Kidney epithelial cell (primary cell): ENCODE results near the gene RCC2. TPM values are rescaled to one million over a fixed set of nuclear protein-coding genes. Genes with fewer than 3 reads are reported as not detected.
"Not testable (repeated sequence)": the region's sequence is repeated elsewhere in the genome, so short reads cannot be mapped to it uniquely, and the experiment has no call there.

ENCODE experiments used
- DNase-seq: peaks from one replicate; pipeline ENCODE4 v3.0.0-alpha.2; 2010; ENCODE audit warnings: low read depth
- H3K27me3 ChIP-seq: 2 replicates; pipeline ENCODE4 v1.6.0; 2011; ENCODE audit warnings: low read length; ENCODE audit not compliant: control insufficient read depth, insufficient read depth
- H3K36me3 ChIP-seq: 2 replicates; pipeline ENCODE4 v1.5.1; 2011; ENCODE audit warnings: low read length; ENCODE audit not compliant: control insufficient read depth, insufficient read depth
- H3K4me3 ChIP-seq: 2 replicates; pipeline ENCODE4 v1.5.1; 2011; ENCODE audit warnings: low read depth, mild to moderate bottlenecking, control low read depth, low read length
- CTCF ChIP-seq: IDR thresholded peaks from 2 replicates; pipeline ENCODE4 v1.5.1; 2011; ENCODE audit warnings: mild to moderate bottlenecking, moderate library complexity, low read length, control low read depth, inconsistent platforms; ENCODE audit not compliant: insufficient read depth, poor library complexity, severe bottlenecking
- total RNA-seq: library from RNA; depleted of rRNA; stranded (reverse); fragments of >200 nt; gene quantifications from 2 replicates; pipeline ENCODE4 v1.2.3, GENCODE V29; 2015

Gene RCC2
- total RNA-seq, 1 donor from 2014 or later: 80.8 TPM

- no peak for TF ChIP-seq CTCF
- H3K4me3 ChIP-seq: no peak overlapping the region
- H3K27me3 ChIP-seq: no peaks in the 10 kb centered on the region
- no peak for DNase-seq
- no peaks in the 10 kb centered on the region for H3K36me3 ChIP-seq
Observed at GRCh38 chr1:17472814-17473213, 33.3 kb upstream of the RCC2 start.

- Histone ChIP-seq H3K36me3 (no peaks in the 10 kb centered on the region), H3K4me3 (no peak overlapping the region), H3K27me3 (no peaks in the 10 kb centered on the region)
- TF ChIP-seq CTCF: no peak
- DNase-seq: no peak
Observed at GRCh38 chr1:17471393-17471792, 31.9 kb upstream of the RCC2 start.

GRCh38 chr1:17470021-17470799, 30.7 kb upstream of the RCC2 start:
- TF ChIP-seq CTCF: no peak
- no peak for DNase-seq
- no peaks in the 10 kb centered on the region for H3K36me3 ChIP-seq
- H3K4me3 ChIP-seq: no peak overlapping the region
- no peaks in the 10 kb centered on the region for H3K27me3 ChIP-seq

- DNase-seq, H3K27me3 ChIP-seq, H3K36me3 ChIP-seq, H3K4me3 ChIP-seq: not testable (repeated sequence)
Observed at GRCh38 chr1:17468357-17469265, 29.1 kb upstream of the RCC2 start.

- no peak for DNase-seq
- no peak overlapping the region for H3K4me3 ChIP-seq
- no peak for TF ChIP-seq CTCF
- H3K27me3 ChIP-seq: no peaks in the 10 kb centered on the region
- no peaks in the 10 kb centered on the region for H3K36me3 ChIP-seq
Observed at GRCh38 chr1:17466359-17466758, 26.9 kb upstream of the RCC2 start.

- no peak for DNase-seq
- Histone ChIP-seq H3K36me3 (no peaks in the 10 kb centered on the region), H3K27me3 (peaks cover 4% of the 10 kb centered on the region), H3K4me3 (no peak overlapping the region)
- TF ChIP-seq CTCF: no peak
Observed at GRCh38 chr1:17465228-17465627, 25.8 kb upstream of the RCC2 start.
